HG02610 (cell line): Measurements from ENCODE around the gene PCDH1.
"Not testable (repeated sequence)": the region's sequence is repeated elsewhere in the genome, so short reads cannot be mapped to it uniquely, and the experiment has no call there.

Source experiments
- ATAC-seq: cut with Tn5 transposase; IDR thresholded peaks from one replicate; pipeline ENCODE4 v1.9.1; 2021; ENCODE audit warnings: mild to moderate bottlenecking, moderate library complexity; ENCODE audit not compliant: unreplicated experiment

Gene PCDH1

DNA sequence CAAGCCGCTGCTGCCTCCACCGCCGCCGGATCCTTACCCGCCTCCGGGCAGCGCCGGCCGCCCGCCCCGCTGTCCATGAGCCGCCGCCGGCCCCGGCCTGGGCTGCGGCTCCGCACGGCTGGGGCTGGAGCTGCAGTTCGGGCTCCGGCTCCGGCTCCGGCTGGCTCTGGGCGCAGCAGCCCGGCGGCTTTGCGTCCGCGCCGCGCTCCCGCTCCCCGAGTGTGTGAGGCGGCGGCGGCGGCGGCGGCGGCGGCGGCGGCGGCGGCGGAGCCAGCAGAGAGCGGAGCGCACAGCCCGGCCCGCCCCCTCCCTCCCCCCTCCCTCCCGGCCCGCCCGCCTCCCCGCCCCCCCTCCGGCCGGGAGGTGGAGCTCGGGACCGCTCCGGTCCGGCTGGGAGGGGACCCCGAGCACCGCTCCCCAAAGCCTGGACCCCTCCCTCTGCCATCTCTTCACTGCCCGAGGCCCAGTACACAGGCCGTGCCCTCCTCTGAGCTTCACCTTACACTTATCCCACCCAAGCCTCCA is at the start of gene PCDH1:
TSS of gene PCDH1 (minus strand) at position 225 of the 525 bp plus-strand sequence. CDS start at position 77, 148 bp downstream.
- no peak for ATAC-seq

DNA sequence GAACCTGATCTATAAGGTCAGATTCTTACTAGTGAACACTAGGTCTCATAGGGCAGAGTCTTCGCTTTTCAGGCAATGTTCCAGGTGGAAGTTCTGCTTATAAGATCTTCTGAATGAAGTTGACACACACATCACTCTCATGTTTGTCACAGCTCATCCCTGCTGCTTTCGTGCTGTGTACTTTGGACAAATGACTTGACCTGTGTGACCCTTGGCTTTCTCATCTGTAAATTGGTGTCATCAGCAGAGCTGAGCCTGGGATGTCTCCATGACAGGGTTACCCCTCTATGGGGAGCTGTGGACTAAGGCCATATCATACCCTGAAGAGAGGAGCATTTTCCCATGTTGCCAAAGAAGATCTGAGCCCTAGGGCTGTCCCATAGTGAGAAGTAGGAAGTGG is 48.2 kb upstream of the PCDH1 start:
- ATAC-seq = no peak

DNA sequence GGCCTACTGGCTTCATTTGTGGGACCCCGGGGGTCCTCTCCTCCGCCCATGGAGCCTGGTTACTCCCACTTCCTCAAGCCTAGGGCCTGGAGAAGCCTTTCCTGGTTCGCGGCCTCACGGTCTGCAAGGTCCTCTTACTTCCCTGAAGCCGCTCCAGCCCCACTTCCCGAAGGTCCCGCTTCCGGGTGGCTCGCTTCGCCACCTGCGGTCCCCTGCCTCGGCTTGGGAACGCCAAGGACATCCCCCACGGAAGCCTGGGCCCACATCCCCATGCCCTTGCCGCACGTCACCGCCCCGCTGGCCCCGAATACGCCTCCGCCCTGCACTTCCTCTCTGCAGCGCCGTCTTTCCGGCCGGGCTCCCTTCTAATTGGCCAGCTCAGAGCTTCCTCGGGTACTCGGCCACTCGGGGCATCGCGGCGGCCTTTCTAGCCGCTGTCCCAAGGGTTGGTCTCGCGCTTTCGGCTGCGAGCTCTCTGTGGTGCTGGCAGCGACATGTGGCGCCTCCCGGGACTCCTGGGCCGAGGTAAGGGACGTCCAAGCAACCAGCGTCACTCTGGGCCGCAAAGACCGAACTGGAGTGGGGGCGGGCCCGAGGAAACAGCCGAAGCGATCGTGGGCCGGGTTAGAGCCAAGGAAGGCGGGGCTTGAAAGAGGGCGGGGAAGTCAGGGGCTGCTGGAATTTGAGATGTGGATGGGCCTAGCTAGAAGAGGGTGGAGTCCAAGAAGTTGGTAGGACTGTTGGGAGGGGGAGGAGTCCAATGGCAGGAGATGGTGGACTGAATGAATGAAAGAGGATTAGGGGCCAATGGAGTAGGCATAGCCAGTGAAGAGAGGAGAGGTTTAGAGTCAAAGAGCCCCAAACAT is 45.5 kb upstream of the PCDH1 start, which contains the start of gene DELE1:
TSS of gene DELE1 (plus strand) at position 424 of the 866 bp plus-strand sequence. CDS start at position 495, 71 bp downstream.
- ATAC-seq = peak; percentile 98

DNA sequence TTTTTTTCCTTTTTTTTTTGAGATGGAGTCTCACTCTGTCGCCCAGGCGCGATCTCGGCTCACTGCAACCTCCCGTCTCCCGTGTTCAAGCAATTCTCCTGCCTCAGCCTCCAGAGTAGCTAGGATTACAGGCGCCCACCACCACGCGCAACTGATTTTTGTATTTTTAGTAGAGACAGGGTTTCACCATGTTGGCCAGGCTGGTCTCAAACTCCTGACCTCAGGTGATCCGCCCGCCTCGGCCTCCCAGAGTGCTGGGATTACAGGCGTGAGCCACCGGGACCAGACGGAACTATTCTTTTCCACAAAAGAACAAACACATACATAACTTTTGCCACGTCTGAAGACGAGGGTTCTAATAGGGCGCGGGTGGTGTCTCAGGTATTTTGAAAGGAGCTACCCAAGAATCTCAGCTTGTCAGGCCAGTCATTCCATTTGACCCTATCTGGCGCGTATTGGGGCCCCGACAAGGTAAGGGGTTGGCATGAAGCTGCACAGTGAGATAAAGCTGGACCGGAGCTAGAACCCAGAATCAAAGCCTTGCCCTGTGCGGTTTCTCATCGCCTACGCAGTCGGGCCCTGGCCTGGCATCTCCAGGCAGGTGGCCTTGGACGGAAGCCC is 44.7 kb upstream of the PCDH1 start:
- not testable (repeated sequence) for ATAC-seq

DNA sequence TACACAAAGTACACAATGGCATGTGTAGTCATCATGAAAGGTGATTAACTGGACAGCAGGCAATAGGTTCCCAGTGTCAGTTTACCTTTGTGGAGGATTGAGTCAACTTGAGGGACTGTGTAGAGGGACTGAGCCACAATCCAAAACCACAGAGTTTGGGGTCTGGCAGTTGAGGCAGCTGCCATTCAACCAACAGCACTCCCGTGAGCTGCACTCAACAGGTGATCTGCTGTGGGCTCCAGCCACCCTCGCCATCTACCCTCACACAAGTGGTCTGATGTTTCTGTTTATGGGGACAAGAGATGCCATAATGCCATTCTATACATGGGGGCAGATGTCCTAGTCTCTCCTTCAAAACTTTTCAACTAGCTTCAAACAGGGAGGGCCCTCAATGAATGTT is 42.6 kb upstream of the PCDH1 start:
- ATAC-seq = no peak

DNA sequence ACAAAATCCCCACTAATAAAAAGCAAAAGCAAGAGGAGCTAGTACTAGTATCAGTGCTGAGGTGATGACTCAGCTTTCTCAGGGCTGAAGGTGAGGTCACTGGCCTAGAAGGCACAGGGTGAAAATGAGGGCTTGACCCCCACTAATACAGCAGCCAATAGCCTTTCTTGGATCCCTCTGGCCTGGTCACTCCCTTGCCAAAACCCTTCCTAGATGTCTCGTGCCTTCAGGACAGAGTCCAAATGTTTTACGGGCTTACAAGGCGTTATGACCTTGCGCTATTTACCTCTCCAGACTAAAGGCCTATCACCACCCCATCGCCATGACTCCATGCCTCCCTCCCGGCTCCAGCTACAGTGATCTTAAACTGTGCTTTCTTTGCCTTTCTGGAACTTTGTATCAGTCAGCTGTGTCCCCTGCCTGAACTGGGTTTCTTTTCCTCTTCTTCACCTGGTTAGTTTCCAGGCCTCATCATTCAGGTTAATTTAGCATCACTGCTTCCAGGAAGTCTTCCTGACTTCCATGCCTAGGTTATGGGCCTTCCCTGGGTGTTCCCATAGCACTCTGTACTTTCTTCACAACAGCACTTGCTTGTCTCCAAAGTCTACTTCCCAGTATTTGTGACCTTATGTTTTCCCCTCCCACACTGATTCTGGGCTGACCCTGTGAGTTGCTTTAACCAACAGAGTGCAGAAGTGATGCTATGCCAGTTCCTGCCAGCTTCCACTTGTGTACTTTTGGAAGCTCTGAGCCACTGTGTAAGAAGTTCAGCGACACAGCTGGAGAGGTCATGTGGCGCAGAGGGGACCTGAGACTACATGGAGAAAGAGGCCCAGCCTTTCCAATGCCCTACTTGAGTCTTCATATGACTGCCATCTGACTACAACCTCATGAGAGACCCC is 41.3 kb upstream of the PCDH1 start:
- no peak for ATAC-seq

DNA sequence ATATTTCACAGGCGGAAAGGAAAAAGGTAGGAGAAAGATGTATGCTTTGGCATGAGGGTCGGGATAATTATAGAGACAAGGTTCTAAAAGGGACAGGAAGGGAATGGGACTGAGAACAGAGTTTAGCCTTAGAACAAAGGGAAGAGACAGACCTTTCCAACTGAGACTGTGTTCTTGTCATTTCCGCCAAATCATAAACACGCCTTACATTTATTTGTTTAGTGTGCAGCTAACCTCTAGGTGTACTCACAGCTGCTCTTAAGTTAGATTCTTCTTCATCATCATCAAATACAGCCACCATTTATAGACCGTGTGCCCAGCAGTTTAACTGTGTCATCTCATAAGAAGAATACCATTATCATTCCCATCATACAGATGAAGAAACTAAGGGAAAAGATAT is 39.5 kb upstream of the PCDH1 start:
- ATAC-seq = no peak

DNA sequence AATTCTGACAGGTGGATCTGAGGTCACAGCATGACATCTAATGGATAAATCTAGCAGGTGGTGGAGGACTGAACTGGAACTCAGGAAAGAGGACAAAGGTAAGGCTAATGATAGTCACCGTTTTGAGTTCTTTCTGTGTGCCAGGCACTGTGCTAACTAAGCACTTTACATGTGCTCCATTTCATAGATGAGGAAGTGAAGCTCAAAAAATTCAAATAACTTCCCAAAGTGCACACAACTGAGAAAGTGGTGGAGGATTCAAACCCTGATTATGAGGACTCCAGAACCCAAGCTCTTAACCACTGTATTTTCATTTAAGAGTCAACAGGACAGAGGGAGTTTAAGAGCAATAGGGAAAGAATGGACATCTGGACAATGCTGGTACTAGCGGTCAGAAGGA is 38.3 kb upstream of the PCDH1 start:
- ATAC-seq = no peak

DNA sequence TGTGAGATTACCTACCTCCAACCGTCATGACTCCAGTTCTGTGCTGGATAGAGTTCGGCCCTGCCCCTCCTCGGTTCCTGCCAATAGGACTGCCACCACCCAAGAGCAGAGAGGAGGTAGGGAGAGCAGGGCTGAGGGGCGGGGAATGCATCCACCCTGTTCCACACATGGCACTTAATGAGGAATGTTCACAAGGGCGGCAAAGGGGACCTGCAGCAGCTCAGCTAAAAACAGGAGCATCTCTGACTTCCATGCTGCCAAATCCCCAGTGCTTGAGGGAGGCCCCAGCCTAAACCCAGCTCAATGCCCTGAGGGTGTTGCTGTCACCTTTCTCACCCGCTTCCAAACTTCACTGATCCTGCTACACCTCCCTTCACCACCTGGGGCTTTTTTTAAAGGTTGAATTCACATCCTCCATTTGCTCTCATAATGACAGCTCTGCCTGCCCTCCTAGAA is 37.7 kb upstream of the PCDH1 start:
- ATAC-seq = no peak

DNA sequence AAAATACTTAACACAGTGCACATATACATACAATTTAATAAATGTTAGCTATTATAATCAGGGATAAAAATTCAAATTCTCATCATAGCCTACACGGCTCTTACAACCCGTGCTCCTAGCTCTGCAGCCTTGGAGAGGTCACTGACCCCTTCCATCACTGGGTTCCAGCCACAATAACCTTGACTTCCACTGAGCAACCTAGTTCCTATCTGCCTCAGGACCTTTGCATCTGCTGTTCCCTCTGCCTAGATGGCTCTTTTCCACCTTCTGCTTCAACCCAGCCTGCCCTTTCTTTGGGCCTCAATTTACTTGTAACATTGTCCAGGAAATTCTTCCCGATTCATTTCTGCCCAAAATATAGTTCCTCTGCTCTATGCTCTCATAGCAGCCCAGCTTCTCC is 36.6 kb upstream of the PCDH1 start:
- ATAC-seq = no peak

DNA sequence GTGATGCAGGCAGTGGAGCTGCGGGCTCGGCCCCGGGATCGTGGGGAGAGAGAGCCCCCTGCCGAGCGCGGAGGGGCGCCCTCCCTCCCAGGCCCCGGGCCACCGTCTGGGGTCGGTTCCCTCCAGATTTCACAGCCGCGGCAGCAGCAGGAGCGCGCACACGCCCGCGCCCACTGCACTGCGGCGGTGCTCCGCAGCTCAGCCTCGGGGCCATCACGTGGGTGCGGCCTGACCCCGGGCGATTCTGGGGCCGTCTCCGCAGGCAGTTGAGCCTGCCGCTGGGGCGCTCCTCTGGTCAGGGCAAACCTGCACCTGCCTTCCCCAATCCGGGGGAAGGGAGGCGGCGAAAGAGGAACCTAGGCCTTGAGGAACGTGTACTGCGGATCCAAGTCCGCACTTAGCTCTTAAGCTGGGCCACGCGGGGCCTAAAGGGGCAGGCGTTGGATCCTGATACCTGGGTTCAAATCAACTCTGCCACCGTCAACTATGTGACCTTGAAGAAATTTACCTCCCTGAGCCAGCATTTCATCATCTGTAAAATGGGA is 36.1 kb upstream of the PCDH1 start:
- peak; percentile 77 for ATAC-seq

DNA sequence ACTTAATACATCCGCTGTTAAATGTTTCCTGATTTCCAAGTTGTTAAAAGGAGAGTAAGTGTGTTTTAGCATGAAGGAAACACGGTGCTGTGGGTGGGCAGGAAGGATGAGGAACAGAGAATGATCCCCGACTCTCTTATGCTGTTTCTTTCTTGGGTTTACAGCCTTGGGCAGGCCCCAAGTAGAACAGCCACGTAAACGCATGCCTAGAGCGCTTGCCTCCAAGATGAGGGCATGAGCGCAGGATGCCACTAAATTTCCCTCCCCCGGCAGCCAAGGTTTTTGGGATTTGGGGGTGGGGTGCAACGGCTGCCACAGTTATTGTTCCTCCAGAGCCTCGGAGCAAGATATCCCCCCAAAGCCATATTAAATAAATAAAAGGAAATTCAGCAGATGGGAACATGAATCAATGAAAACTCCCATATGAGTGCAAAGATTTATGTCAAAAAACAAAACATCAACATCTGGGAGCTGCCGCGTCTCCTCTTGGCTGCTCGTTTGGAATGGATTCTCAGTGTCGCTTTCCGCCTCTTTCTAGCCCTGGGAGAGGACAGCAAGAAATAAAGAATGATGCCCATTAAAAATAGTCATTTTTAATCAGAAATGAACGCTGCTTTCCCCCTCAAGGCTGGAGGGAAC is 35.5 kb upstream of the PCDH1 start:
- ATAC-seq = no peak

DNA sequence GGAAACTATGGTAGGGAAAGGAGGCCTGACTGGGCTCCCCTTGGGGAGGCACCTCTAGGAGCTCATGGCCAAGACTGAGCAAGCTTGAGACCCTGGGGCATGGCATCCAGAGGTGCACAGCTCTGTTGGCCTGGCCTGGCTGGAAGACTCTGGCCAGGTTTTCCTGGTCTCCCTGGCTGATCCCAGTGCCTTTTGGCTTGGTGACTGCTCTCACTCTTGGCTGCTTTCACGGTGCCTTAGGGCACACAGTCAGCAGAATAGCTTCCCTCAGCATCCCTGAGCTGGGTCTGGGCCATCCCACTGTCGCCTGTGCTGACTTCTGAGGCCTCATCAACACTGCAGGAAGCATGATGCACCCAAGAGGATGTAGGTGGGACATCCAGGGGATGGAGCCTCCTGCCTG is 32.1 kb upstream of the PCDH1 start:
- ATAC-seq = no peak

DNA sequence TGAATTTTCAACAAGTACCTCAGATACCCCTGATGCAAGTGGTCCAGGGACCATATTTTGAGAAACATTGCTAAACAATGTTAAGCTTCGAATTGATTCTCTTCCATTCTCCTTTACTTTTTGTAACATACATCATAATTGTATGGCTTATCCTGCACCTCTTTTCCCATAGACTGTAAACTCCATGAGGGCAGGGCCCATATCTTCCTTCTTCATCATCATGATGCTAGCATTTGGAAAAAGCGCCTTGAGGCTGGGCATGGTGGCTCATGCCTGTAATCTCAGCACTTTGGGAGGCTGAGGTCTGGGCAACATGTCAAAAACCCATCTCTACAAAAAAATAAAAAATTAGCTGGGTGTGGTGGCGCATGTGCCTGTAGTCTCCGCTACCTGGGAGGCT is 31.0 kb upstream of the PCDH1 start:
- no peak for ATAC-seq

DNA sequence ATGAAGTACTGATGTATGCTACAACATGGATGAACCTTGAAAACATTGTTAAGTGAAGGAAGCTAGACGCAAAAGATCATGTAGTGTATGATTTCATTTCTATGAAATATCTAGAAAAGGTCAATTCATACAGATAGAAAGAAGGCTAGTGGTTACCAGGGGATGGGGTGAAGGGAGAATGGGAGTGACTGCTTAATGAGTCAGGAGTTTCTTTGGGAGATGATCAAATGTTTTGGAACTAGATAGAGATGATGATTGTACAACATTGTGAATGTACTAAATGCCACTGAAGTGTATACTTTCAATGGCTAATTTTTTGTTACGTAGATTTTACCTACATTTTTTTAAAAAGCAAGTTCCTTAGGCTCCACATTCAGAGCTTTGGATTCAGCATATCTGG is 30.6 kb upstream of the PCDH1 start:
- ATAC-seq = no peak

DNA sequence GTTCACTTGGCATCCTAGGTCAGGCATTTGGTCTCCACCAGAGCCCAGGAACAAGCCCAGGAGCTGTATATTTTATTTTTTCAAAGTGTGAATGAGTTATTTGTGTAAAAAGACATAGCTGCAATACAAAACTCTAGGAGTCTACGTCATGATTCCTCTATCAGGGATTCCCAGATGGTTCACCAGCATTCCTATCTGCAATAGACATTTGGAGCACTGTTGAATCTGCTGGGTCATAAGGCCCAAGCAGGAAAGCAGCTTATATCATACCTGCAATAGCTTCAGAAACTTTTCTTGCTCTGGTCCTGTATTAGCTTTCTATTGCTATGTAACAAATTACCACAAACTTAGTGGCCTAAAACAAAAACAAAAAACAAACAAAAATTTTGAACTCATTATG is 28.8 kb upstream of the PCDH1 start:
- no peak for ATAC-seq

DNA sequence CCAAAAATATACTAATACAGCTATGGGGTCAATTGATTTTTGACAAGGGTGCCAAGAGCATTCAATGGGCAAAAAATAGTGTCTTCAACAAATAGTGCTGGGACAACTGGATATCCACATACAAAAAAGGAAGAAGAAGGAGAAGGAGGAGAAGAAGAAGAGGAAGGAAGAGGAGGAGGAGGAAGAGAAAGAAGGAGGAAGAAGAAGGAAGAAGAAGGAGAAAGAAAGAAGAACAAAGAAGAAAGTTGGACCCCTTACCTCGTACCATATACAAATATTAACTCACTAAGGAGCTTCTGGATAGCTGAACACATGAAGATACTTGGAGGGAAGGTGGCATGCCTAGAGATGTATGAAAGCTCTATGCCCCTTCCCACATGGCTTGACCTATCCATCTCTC is 28.3 kb upstream of the PCDH1 start:
- no peak for ATAC-seq

DNA sequence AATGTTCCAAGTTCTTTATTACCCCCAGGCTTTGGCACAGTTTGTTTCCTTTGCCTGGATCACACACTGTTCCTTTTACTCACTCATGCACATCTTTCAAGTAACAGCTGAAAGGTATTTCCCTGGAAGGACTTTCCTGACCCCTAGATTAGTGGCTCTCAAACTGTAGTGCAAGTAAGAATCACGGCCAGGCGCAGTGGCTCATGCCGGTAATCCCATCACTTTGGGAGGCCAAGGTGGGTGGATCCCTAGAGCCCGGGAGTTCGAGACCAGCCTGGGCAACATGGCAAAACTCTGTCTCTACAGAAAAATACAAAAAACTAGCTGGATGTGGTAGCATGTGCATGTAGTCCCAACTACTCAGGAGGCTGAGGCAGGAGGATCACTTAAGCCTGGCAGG is 26.3 kb upstream of the PCDH1 start:
- ATAC-seq = no peak

DNA sequence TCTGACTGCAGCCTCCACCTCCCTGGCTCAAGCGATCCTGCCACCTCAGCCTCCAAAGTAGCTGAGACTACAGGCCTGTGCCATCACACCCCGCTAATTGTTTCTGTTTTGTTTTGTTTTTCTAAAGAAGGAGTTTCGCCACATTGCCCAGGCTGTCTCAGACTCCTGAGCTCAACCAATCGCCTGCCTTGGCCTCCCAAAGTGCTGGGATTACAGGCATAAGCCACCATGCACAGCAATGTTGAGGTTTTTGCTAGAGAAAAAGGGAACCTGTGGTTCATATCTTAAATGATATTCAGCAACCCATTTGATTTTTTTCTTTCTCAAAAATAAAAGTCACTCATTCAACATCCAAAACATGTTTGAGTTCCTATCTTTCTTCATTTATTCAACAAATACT is 25.1 kb upstream of the PCDH1 start:
- no peak for ATAC-seq
